GM12878 (cell line): ENCODE measurements around the gene STRN4. TPM values are rescaled to one million over a fixed set of nuclear protein-coding genes. Genes with fewer than 3 reads are reported as not detected.

Experiments used
- CEBPB ChIP-seq, 2 experiments: fragments of 150-350 bp in 1 of 2; IDR thresholded peaks; 2 replicates each; pipeline ENCODE4 v1.6.1; 2012 to 2014; ENCODE audit warnings: low read depth in 2 of 2, low read length in 2 of 2, borderline replicate concordance in 1 of 2, inconsistent platforms in 1 of 2
- CHD1 ChIP-seq: IDR thresholded peaks from 2 replicates; pipeline ENCODE4 v1.6.1; 2012; ENCODE audit warnings: low read depth, low read length, improper control_type of control experiment
- ESRRA ChIP-seq: IDR thresholded peaks from 2 replicates; pipeline ENCODE4 v1.6.1; 2012; ENCODE audit warnings: mild to moderate bottlenecking, low read length, improper control_type of control experiment
- FOS ChIP-seq: IDR thresholded peaks from 3 replicates; pipeline ENCODE4 v1.6.1; 2011; ENCODE audit warnings: borderline replicate concordance; ENCODE audit not compliant: insufficient read length; ENCODE audit errors: extremely low read depth
- HDAC6 ChIP-seq: fragments of 200-600 bp; sonication (generic); IDR thresholded peaks from one replicate; pipeline ENCODE4 v1.8.0; 2017; ENCODE audit warnings: antibody characterized with exemption; ENCODE audit not compliant: unreplicated experiment
- HDGF ChIP-seq: fragments of 450-650 bp; IDR thresholded peaks from 2 replicates; pipeline ENCODE4 v1.6.1; 2016; ENCODE audit warnings: antibody characterized with exemption
- IRF4 ChIP-seq: IDR thresholded peaks from 2 replicates; pipeline ENCODE4 v1.6.1; 2011; ENCODE audit warnings: low read depth, low read length
- JUNB ChIP-seq: IDR thresholded peaks from 2 replicates; pipeline ENCODE4 v1.6.1; 2016; ENCODE audit warnings: antibody characterized with exemption, mild to moderate bottlenecking
- MYB ChIP-seq: fragments of 150-350 bp; IDR thresholded peaks from 2 replicates; pipeline ENCODE4 v1.6.1; 2014; ENCODE audit warnings: mild to moderate bottlenecking, low read depth, low read length, borderline replicate concordance
- NFYA ChIP-seq: IDR thresholded peaks from 2 replicates; pipeline ENCODE4 v1.6.1; 2011; ENCODE audit warnings: low read depth, mild to moderate bottlenecking, low read length, improper control_type of control experiment, borderline replicate concordance
- NKRF ChIP-seq: fragments of 450-650 bp; conservative IDR thresholded peaks from 2 replicates; pipeline ENCODE4 v1.6.1; 2017; ENCODE audit warnings: mild to moderate bottlenecking, moderate library complexity
- PAX8 ChIP-seq: fragments of 450-650 bp; IDR thresholded peaks from 2 replicates; pipeline ENCODE4 v1.6.1; 2017; ENCODE audit warnings: mild to moderate bottlenecking, moderate library complexity
- PBX3 ChIP-seq: IDR thresholded peaks from 2 replicates; pipeline ENCODE4 v1.6.1; 2011; ENCODE audit warnings: mild to moderate bottlenecking, low read depth, low read length, moderate library complexity; ENCODE audit not compliant: insufficient replicate concordance
- POLR2AphosphoS5 ChIP-seq: IDR thresholded peaks from 2 replicates; pipeline ENCODE4 v1.6.1; 2011; ENCODE audit warnings: mild to moderate bottlenecking, low read length, inconsistent platforms
- POU2F2 ChIP-seq: IDR thresholded peaks from 3 replicates; pipeline ENCODE4 v1.6.1; 2011; ENCODE audit warnings: low read depth, mild to moderate bottlenecking, low read length, borderline replicate concordance
- RUNX3 ChIP-seq: IDR thresholded peaks from 2 replicates; pipeline ENCODE4 v1.6.1; 2012; ENCODE audit warnings: low read length, inconsistent platforms
- SMAD5 ChIP-seq: IDR thresholded peaks from 2 replicates; pipeline ENCODE4 v1.6.1; 2016; ENCODE audit warnings: antibody characterized with exemption, low read depth
- SPI1 ChIP-seq: IDR thresholded peaks from 2 replicates; pipeline ENCODE4 v1.6.1; 2011; ENCODE audit warnings: low read depth, mild to moderate bottlenecking, low read length, moderate library complexity, borderline replicate concordance; ENCODE audit not compliant: insufficient read depth
- SREBF2 ChIP-seq: IDR thresholded peaks from 2 replicates; pipeline ENCODE4 v1.6.1; 2012; ENCODE audit warnings: mild to moderate bottlenecking, low read length
- SUPT20H ChIP-seq: IDR thresholded peaks from 2 replicates; pipeline ENCODE4 v1.6.1; 2011; ENCODE audit warnings: low read depth, mild to moderate bottlenecking, low read length, moderate library complexity, borderline replicate concordance; ENCODE audit not compliant: control insufficient read depth
- TCF12 ChIP-seq: IDR thresholded peaks from 2 replicates; pipeline ENCODE4 v1.6.1; 2011; ENCODE audit warnings: low read depth, mild to moderate bottlenecking, low read length
- TCF7 ChIP-seq: IDR thresholded peaks from 2 replicates; pipeline ENCODE4 v1.6.1; 2014; ENCODE audit warnings: antibody characterized with exemption, borderline replicate concordance
- YY1 ChIP-seq: IDR thresholded peaks from 2 replicates; pipeline ENCODE4 v1.6.1; 2011; ENCODE audit warnings: low read depth, mild to moderate bottlenecking, low read length
- ZBED1 ChIP-seq: IDR thresholded peaks from 2 replicates; pipeline ENCODE4 v1.6.1; 2016; ENCODE audit warnings: borderline replicate concordance
- ZBTB4 ChIP-seq: fragments of 450-650 bp; formaldehyde crosslinking; IDR thresholded peaks from 2 replicates; pipeline ENCODE4 v1.4.0; 2022; ENCODE audit warnings: mild to moderate bottlenecking, moderate library complexity
- ZZZ3 ChIP-seq: IDR thresholded peaks from 2 replicates; pipeline ENCODE4 v1.6.1; 2011; ENCODE audit warnings: low read depth; ENCODE audit not compliant: control insufficient read depth, insufficient read length
- polyA plus RNA-seq, 11 experiments: library from polyadenylated mRNA; depleted of rRNA in 4 of 11; unstranded in 6 of 11; stranded (reverse) in 5 of 11; fragments of >200 nt; fragmentation: Nextera tagmentation in 4 of 11; fragmentation: Illumina TruSeq in 1 of 11; extraction: Ambion mirVana in 4 of 11; extraction: Trizol in 1 of 11; gene quantifications; 1 replicate in 1 of 11; 2 replicates in 10 of 11; pipeline versions ENCODE4 v1.2.1 to v1.2.3, GENCODE V29; 2011 to 2016; ENCODE audit warnings: inconsistent platforms in 2 of 11, missing spikeins in 2 of 11, low read depth in 1 of 11
- total RNA-seq, 4 experiments: library from RNA; depleted of rRNA in 3 of 4; stranded (reverse); fragments of >200 nt in 3 of 4; fragmentation: Illumina TruSeq in 1 of 4; extraction: Trizol in 1 of 4; gene quantifications; 2 replicates each; pipeline versions ENCODE4 v1.2.1 to v1.2.3, GENCODE V29; 2013 to 2021

Gene STRN4
- total and polyA plus RNA-seq, 10 of the 15 experiments (the other 5 are each of a cell fraction or from before 2014, with no cell fraction given) = 0.42 to 62.8 (median 22.5) TPM

GRCh38 chr19:46785054-46785979 is 39.1 kb upstream of the STRN4 start (continued):
- TF ChIP-seq SMAD5 = no peak
- TF ChIP-seq SPI1 = no peak
- no peak for TF ChIP-seq PAX8
- TF ChIP-seq IRF4 = no peak
- no peak for TF ChIP-seq CEBPB (IDR thresholded peaks at IDR 0.05; ENCODE audit: borderline replicate concordance in 1 of 2, low read depth in 2 of 2, low read length in 2 of 2)
- TF ChIP-seq JUNB = peak; percentile 54
- no peak for TF ChIP-seq POU2F2
- no peak for TF ChIP-seq SREBF2
- no peak for TF ChIP-seq ZBTB4
- no peak for TF ChIP-seq HDAC6
- peak; percentile 38; the same call in 1 of the 2 replicates for TF ChIP-seq RUNX3
- no peak for TF ChIP-seq ZZZ3
- peak; percentile 53; the same call in 1 of the 2 replicates for TF ChIP-seq ZBED1
- no peak for TF ChIP-seq TCF7
- no peak for TF ChIP-seq YY1
- TF ChIP-seq TCF12 = no peak
- TF ChIP-seq HDGF = no peak
- no peak for TF ChIP-seq SUPT20H
- no peak for TF ChIP-seq ESRRA
- no peak for TF ChIP-seq MYB
- TF ChIP-seq NKRF = no peak
- no peak for TF ChIP-seq FOS
- TF ChIP-seq CHD1 = no peak
- no peak; the same call in 1 of the 2 replicates for TF ChIP-seq POLR2AphosphoS5
- TF ChIP-seq PBX3 = no peak
- TF ChIP-seq NFYA = no peak
